WTC11 (cell line): ENCODE measurements around the gene NPFFR2.

Source experiments
- ATF1 ChIP-seq: sonication (generic); formaldehyde crosslinking; IDR thresholded peaks from 2 replicates; pipeline ENCODE4 v1.8.1; 2023; ENCODE audit warnings: mild to moderate bottlenecking, moderate library complexity, missing genetic modification reagents
- ATF2 ChIP-seq: sonication (generic); formaldehyde crosslinking; IDR thresholded peaks from 2 replicates; pipeline ENCODE4 v1.8.1; 2022; ENCODE audit warnings: low read depth, missing genetic modification reagents, borderline replicate concordance
- ATF6 ChIP-seq: sonication (generic); formaldehyde crosslinking; IDR thresholded peaks from 2 replicates; pipeline ENCODE4 v1.8.1; 2023; ENCODE audit warnings: mild to moderate bottlenecking, missing genetic modification reagents
- CBFB ChIP-seq: sonication (generic); formaldehyde crosslinking; IDR thresholded peaks from 2 replicates; pipeline ENCODE4 v1.8.1; 2022; ENCODE audit warnings: mild to moderate bottlenecking, low read depth, missing genetic modification reagents
- CTCF ChIP-seq: fragments of 200-600 bp; IDR thresholded peaks from 2 replicates; pipeline ENCODE4 v1.8.0; 2022; ENCODE audit warnings: antibody characterized with exemption
- EMX1 ChIP-seq: fragments of 250-450 bp; sonication (Bioruptor Pico); IDR thresholded peaks from 2 replicates; pipeline ENCODE4 v1.8.0; 2021; ENCODE audit warnings: mild to moderate bottlenecking
- ESRRA ChIP-seq: sonication (generic); formaldehyde crosslinking; IDR thresholded peaks from 2 replicates; pipeline ENCODE4 v1.8.1; 2022; ENCODE audit warnings: mild to moderate bottlenecking, missing genetic modification reagents, borderline replicate concordance
- FOXP4 ChIP-seq: sonication (generic); formaldehyde crosslinking; IDR thresholded peaks from 2 replicates; pipeline ENCODE4 v1.8.0; 2022; ENCODE audit warnings: mild to moderate bottlenecking, missing genetic modification reagents
- IRF1 ChIP-seq: sonication (generic); formaldehyde crosslinking; IDR thresholded peaks from 2 replicates; pipeline ENCODE4 v1.8.0; 2023; ENCODE audit warnings: missing genetic modification reagents
- USF2 ChIP-seq: sonication (generic); formaldehyde crosslinking; IDR thresholded peaks from 2 replicates; pipeline ENCODE4 v1.8.1; 2023; ENCODE audit warnings: mild to moderate bottlenecking, missing genetic modification reagents, moderate library complexity
- ZNF138 ChIP-seq: sonication (generic); formaldehyde crosslinking; conservative IDR thresholded peaks from 2 replicates; pipeline ENCODE4 v1.8.1; 2022; ENCODE audit warnings: mild to moderate bottlenecking, moderate library complexity, missing genetic modification reagents

- TF ChIP-seq EMX1 (CRISPR knock-in tag): no peak
- no peak for TF ChIP-seq CBFB (CRISPR knock-in tag)
- TF ChIP-seq ATF6: no peak
- TF ChIP-seq ATF1 (CRISPR knock-in tag): no peak
- no peak for TF ChIP-seq USF2
- no peak for TF ChIP-seq CTCF
- TF ChIP-seq ESRRA (CRISPR knock-in tag): no peak
- no peak for TF ChIP-seq ATF2
- TF ChIP-seq ZNF138 (CRISPR knock-in tag): no peak
- TF ChIP-seq FOXP4 (CRISPR knock-in tag): no peak
- TF ChIP-seq IRF1: no peak
Observed at GRCh38 chr4:72063726-72064125, 31.9 kb downstream of the NPFFR2 start.
